H1 (cell line): ENCODE data around the gene AKR1C2. TPM values are rescaled to one million over a fixed set of nuclear protein-coding genes. Genes with fewer than 3 reads are reported as not detected.
"Not testable (repeated sequence)": the region's sequence is repeated elsewhere in the genome, so short reads cannot be mapped to it uniquely, and the experiment has no call there.

ENCODE experiments used
- CTCF ChIA-PET: fragments of 300-600 bp; sonication (Branson Sonifier 250); formaldehyde crosslinking; loops from one replicate; lab custom pipeline; 2021; ENCODE audit not compliant: partially characterized antibody; lab: Charles Lee
- POLR2A ChIA-PET: fragments of 300-600 bp; sonication (Branson Sonifier 250); formaldehyde crosslinking; loops from one replicate; lab custom pipeline; 2021; ENCODE audit warnings: inconsistent platforms; ENCODE audit not compliant: partially characterized antibody; lab: Charles Lee
- DNase-seq, 2 experiments: peaks; one replicate each; pipeline versions ENCODE4 v3.0.0 to v3.0.0-alpha.2; 2010 to 2022; ENCODE audit warnings: low spot score in 2 of 2, low read depth in 1 of 2, mixed read lengths in 1 of 2
- FAIRE-seq: peaks from 2 replicates; lab custom pipeline; 2011; peaks lifted over from hg19 to GRCh38; lab: Jason Lieb, UNC
- H2AFZ ChIP-seq: 2 replicates; pipeline ENCODE4 v1.8.1; 2012; ENCODE audit warnings: low read length, inconsistent platforms
- H2AK5ac ChIP-seq: 2 replicates; pipeline ENCODE4 v1.6.1; 2013; ENCODE audit warnings: low read depth, low read length
- H2BK120ac ChIP-seq: replicated peaks from 2 replicates; pipeline ENCODE3; 2013; ENCODE audit warnings: low read depth, low read length, inconsistent platforms
- H2BK12ac ChIP-seq: 2 replicates; pipeline ENCODE4 v1.6.1; 2013; ENCODE audit warnings: low read depth, low read length
- H2BK15ac ChIP-seq: 2 replicates; pipeline ENCODE4 v1.6.1; 2013; ENCODE audit warnings: low read length
- H2BK20ac ChIP-seq: 2 replicates; pipeline ENCODE4 v1.6.1; 2013; ENCODE audit warnings: low read length
- H2BK5ac ChIP-seq: 2 replicates; pipeline ENCODE4 v1.6.1; 2013; ENCODE audit warnings: low read depth, low read length
- H3K14ac ChIP-seq: 2 replicates; pipeline ENCODE4 v1.6.1; 2013; ENCODE audit warnings: inconsistent platforms; ENCODE audit not compliant: insufficient read length
- H3K18ac ChIP-seq: 2 replicates; pipeline ENCODE4 v1.6.1; 2013; ENCODE audit warnings: low read length; ENCODE audit errors: extremely low read depth
- H3K23ac ChIP-seq: 2 replicates; pipeline ENCODE4 v1.6.1; 2013; ENCODE audit warnings: inconsistent platforms; ENCODE audit not compliant: insufficient read length
- H3K23me2 ChIP-seq: 2 replicates; pipeline ENCODE4 v1.6.1; 2013; ENCODE audit warnings: low read depth, low read length
- H3K27ac ChIP-seq: 2 replicates; pipeline ENCODE4 v1.6.1; 2011; ENCODE audit warnings: low read depth, low read length, inconsistent platforms
- H3K27me3 ChIP-seq, 4 experiments: replicated peaks in 1 of 4; 1 replicate in 1 of 4; 2 replicates in 3 of 4; pipeline versions ENCODE4 v1.6.1 to v1.8.1; 2011 to 2013; ENCODE audit warnings: low read length in 3 of 4, mild to moderate bottlenecking in 3 of 4, inconsistent platforms in 2 of 4, mixed read lengths in 2 of 4, moderate library complexity in 1 of 4; ENCODE audit not compliant: control insufficient read depth in 3 of 4, insufficient read depth in 3 of 4; ENCODE audit errors: extremely low read depth in 1 of 4
- H3K36me3 ChIP-seq, 4 experiments: 2 replicates each; pipeline versions ENCODE4 v1.6.1 to v1.8.1; 2011 to 2013; ENCODE audit warnings: mild to moderate bottlenecking in 4 of 4, low read length in 3 of 4, moderate library complexity in 2 of 4, control low read depth in 1 of 4, inconsistent platforms in 1 of 4; ENCODE audit not compliant: insufficient read depth in 4 of 4, control insufficient read depth in 2 of 4
- H3K4ac ChIP-seq: replicated peaks from 2 replicates; pipeline ENCODE3; 2013; ENCODE audit warnings: low read length, low read depth, mixed read lengths, inconsistent platforms; ENCODE audit not compliant: insufficient read length
- H3K4me1 ChIP-seq, 4 experiments: replicated peaks in 1 of 4; 1 replicate in 1 of 4; 2 replicates in 3 of 4; pipeline versions ENCODE4 v1.6.1 to v1.8.1; 2011 to 2013; ENCODE audit warnings: low read length in 3 of 4, inconsistent platforms in 2 of 4, mixed read lengths in 1 of 4; ENCODE audit not compliant: insufficient read depth in 4 of 4, control insufficient read depth in 3 of 4
- H3K4me2 ChIP-seq, 2 experiments: 2 replicates each; pipeline versions ENCODE4 v1.6.1 to v1.8.1; 2011 to 2013; ENCODE audit warnings: low read depth in 2 of 2, low read length in 2 of 2, control low read depth in 1 of 2, inconsistent platforms in 1 of 2, mild to moderate bottlenecking in 1 of 2; ENCODE audit not compliant: insufficient read depth in 1 of 2
- H3K4me3 ChIP-seq, 4 experiments: fragments of 200-600, 300-600 bp in 1 of 4; sonication (generic), shearing (Covaris generic), sonication (Bioruptor Twin) in 1 of 4; 2 replicates each; pipeline versions ENCODE4 v1.5.1 to v1.8.1; 2011 to 2016; ENCODE audit warnings: low read length in 4 of 4, low read depth in 3 of 4, control low read depth in 2 of 4, inconsistent platforms in 2 of 4, mild to moderate bottlenecking in 2 of 4, mixed read lengths in 1 of 4, moderate library complexity in 1 of 4; ENCODE audit not compliant: insufficient read depth in 2 of 4; ENCODE audit errors: extremely low read depth in 1 of 4
- H3K56ac ChIP-seq: replicated peaks from 2 replicates; pipeline ENCODE3; 2013; ENCODE audit warnings: low read depth, mild to moderate bottlenecking, mixed read lengths, low read length, inconsistent platforms; ENCODE audit not compliant: insufficient read length
- H3K79me1 ChIP-seq: 2 replicates; pipeline ENCODE4 v1.6.1; 2013; ENCODE audit warnings: low read depth, low read length, control low read depth
- H3K79me2 ChIP-seq, 2 experiments: 2 replicates each; pipeline versions ENCODE4 v1.6.1 to v1.8.1; 2012 to 2013; ENCODE audit warnings: low read length in 2 of 2, mild to moderate bottlenecking in 2 of 2, inconsistent platforms in 1 of 2; ENCODE audit not compliant: insufficient read depth in 2 of 2, control insufficient read depth in 1 of 2
- H3K9ac ChIP-seq, 4 experiments: replicated peaks in 1 of 4; 1 replicate in 1 of 4; 2 replicates in 3 of 4; pipeline versions ENCODE4 v1.6.1 to v1.8.1; 2011 to 2013; ENCODE audit warnings: low read depth in 3 of 4, low read length in 3 of 4, control low read depth in 2 of 4, mild to moderate bottlenecking in 2 of 4, moderate library complexity in 2 of 4, inconsistent platforms in 1 of 4; ENCODE audit errors: extremely low read depth in 1 of 4
- H3K9me3 ChIP-seq, 2 experiments: 2 replicates each; pipeline versions ENCODE4 v1.6.1 to v1.8.1; 2012 to 2013; ENCODE audit warnings: mild to moderate bottlenecking in 2 of 2, moderate library complexity in 2 of 2, control low read depth in 1 of 2, inconsistent platforms in 1 of 2, low read depth in 1 of 2, low read length in 1 of 2, mixed read lengths in 1 of 2; ENCODE audit not compliant: insufficient read depth in 2 of 2
- H4K20me1 ChIP-seq, 2 experiments: replicated peaks in 1 of 2; 2 replicates each; pipeline versions ENCODE3 to v1.8.1; 2011 to 2013; ENCODE audit warnings: inconsistent platforms in 2 of 2, low read length in 2 of 2, mild to moderate bottlenecking in 1 of 2; ENCODE audit not compliant: insufficient read depth in 2 of 2, control insufficient read depth in 1 of 2
- H4K5ac ChIP-seq: 2 replicates; pipeline ENCODE4 v1.6.1; 2013; ENCODE audit warnings: low read length, low read depth, mixed read lengths, inconsistent platforms; ENCODE audit not compliant: insufficient read length
- H4K8ac ChIP-seq: 2 replicates; pipeline ENCODE4 v1.8.0; 2013; ENCODE audit warnings: mild to moderate bottlenecking, moderate library complexity, low read length, inconsistent platforms; ENCODE audit not compliant: insufficient read depth; ENCODE audit errors: extremely low read depth
- H4K91ac ChIP-seq: replicated peaks from 2 replicates; pipeline ENCODE3; 2013; ENCODE audit warnings: low read length, mixed read lengths, inconsistent platforms; ENCODE audit not compliant: insufficient read length
- WGBS, 2 experiments: shearing (Covaris generic) in 1 of 2; methylation state at CpG; one replicate each; pipeline versions ENCODE4 v1.1.6 to v1.1.7; 2013 to 2015; ENCODE audit warnings: low lambda C conversion rate in 2 of 2, mixed read lengths in 2 of 2, inconsistent platforms in 1 of 2, low coverage in 1 of 2, missing lambda C conversion rate in 1 of 2; ENCODE audit not compliant: insufficient replicate concordance in 2 of 2, insufficient coverage in 1 of 2, insufficient read length in 1 of 2; ENCODE audit errors: extremely low coverage in 1 of 2, missing lambda C conversion rate in 1 of 2; 5-methylcytosine and 5-hydroxymethylcytosine counted together
- polyA plus RNA-seq, 7 experiments: library from polyadenylated mRNA; depleted of rRNA in 3 of 7; stranded (reverse) in 5 of 7; unstranded in 2 of 7; fragments of >200 nt in 5 of 7; fragments of 200-250 nt in 2 of 7; gene quantifications; 1 replicate in 5 of 7; 2 replicates in 1 of 7; 4 replicates in 1 of 7; pipeline versions ENCODE4 v1.2.1 to v1.2.3, GENCODE V29; 2011 to 2013; ENCODE audit warnings: missing spikeins in 2 of 7, mixed read lengths in 2 of 7
- total RNA-seq: library from RNA; stranded (reverse); fragmentation: NEBNext Ultra II Directional; extraction: Animal tissue kit (Norgen Biotek cat#: 25700); gene quantifications from 2 replicates; pipeline ENCODE4 v1.2.1, GENCODE V29; 2021

The AKR1C2 gene
- total and polyA plus RNA-seq, 2 of the 8 experiments (the other 6 are each of a cell fraction or from before 2014, with no cell fraction given), result 0.77 to 1.2 TPM

- POLR2A ChIA-PET, H2BK12ac ChIP-seq, H3K9me3 ChIP-seq, FAIRE-seq, H4K91ac ChIP-seq, H2BK120ac ChIP-seq, H2BK20ac ChIP-seq, H4K8ac ChIP-seq, H2AFZ ChIP-seq, H3K23ac ChIP-seq, H3K4ac ChIP-seq, H3K9ac ChIP-seq, H4K20me1 ChIP-seq, H3K23me2 ChIP-seq, CTCF ChIA-PET, H2AK5ac ChIP-seq, H3K14ac ChIP-seq, H3K79me2 ChIP-seq, H3K27ac ChIP-seq, H3K56ac ChIP-seq, H3K36me3 ChIP-seq, H3K79me1 ChIP-seq, H3K4me3 ChIP-seq, H3K4me2 ChIP-seq, H2BK5ac ChIP-seq, H4K5ac ChIP-seq, H2BK15ac ChIP-seq, H3K18ac ChIP-seq, DNase-seq, H3K27me3 ChIP-seq: not testable (repeated sequence)
- 100% methylated on average over 2 of the region's 2 CpGs; no CpG with 5 or more reads in 1 of the 2 experiments for WGBS, 2 experiments
- peaks cover 2 to 12% (median 7%) of the 10 kb centered on the region in 4 experiments for H3K4me1 ChIP-seq
Observed at GRCh38 chr10:4940909-4941308, 62.7 kb downstream of the AKR1C2 start.

- H4K8ac ChIP-seq, DNase-seq, FAIRE-seq, POLR2A ChIA-PET, H3K79me1 ChIP-seq, H4K5ac ChIP-seq, H3K27ac ChIP-seq, H3K18ac ChIP-seq, H2BK120ac ChIP-seq, H3K4me1 ChIP-seq, H3K23me2 ChIP-seq, H3K56ac ChIP-seq, H3K27me3 ChIP-seq, H2AFZ ChIP-seq, H2BK5ac ChIP-seq, H2BK20ac ChIP-seq, H3K79me2 ChIP-seq, H4K91ac ChIP-seq, H2BK15ac ChIP-seq, H3K9ac ChIP-seq, H3K4me3 ChIP-seq, H3K9me3 ChIP-seq, H3K36me3 ChIP-seq, H3K4ac ChIP-seq, H3K4me2 ChIP-seq, H2BK12ac ChIP-seq, H2AK5ac ChIP-seq, H3K14ac ChIP-seq, H4K20me1 ChIP-seq, H3K23ac ChIP-seq: not testable (repeated sequence)
- CTCF ChIA-PET, result interaction anchor here (1.2 kb wide), 1 partner anchor 90 kb away, joined by 3 read pairs; no protein-coding TSS in a partner anchor
- WGBS, 2 experiments, result 71% methylated on average over 6 of the region's 6 CpGs; no CpG with 5 or more reads in 1 of the 2 experiments
Observed at GRCh38 chr10:4940073-4940428, 63.6 kb downstream of the AKR1C2 start.
